GM23338 (cell line): ENCODE results near the gene QKI. TPM values are rescaled to one million over a fixed set of nuclear protein-coding genes. Genes with fewer than 3 reads are reported as not detected.

ENCODE experiments used
- ATAC-seq: fragments of 200-7000 bp; cut with Tn5 transposase; 3 replicates; pipeline ENCODE4 v1.9.1; 2020
- DNase-seq: peaks from one replicate; pipeline ENCODE4 v3.0.0-alpha.2; 2015; ENCODE audit warnings: low spot score
- H2AFZ ChIP-seq: fragments of 200-600 bp; sonication (generic); 2 replicates; pipeline ENCODE4 v1.8.0; 2016; ENCODE audit warnings: antibody characterized with exemption, mild to moderate bottlenecking, moderate library complexity
- H3F3A ChIP-seq: fragments of 200-600 bp; sonication (generic); replicated peaks from 2 replicates; pipeline ENCODE4 v1.8.0; 2017; ENCODE audit warnings: antibody characterized with exemption, mixed run types, low read depth
- H3K27ac ChIP-seq: fragments of 200-600 bp; sonication (generic); 2 replicates; pipeline ENCODE4 v1.6.1; 2016; ENCODE audit warnings: low read depth
- H3K27me3 ChIP-seq: fragments of 200-600 bp; sonication (generic); 2 replicates; pipeline ENCODE4 v1.8.0; 2016; ENCODE audit warnings: mild to moderate bottlenecking, mixed run types, moderate library complexity; ENCODE audit not compliant: insufficient read depth
- H3K36me3 ChIP-seq: fragments of 200-600 bp; sonication (generic); 2 replicates; pipeline ENCODE4 v1.8.0; 2016; ENCODE audit warnings: mild to moderate bottlenecking; ENCODE audit not compliant: insufficient read depth
- H3K4me1 ChIP-seq: fragments of 200-600 bp; sonication (generic); 2 replicates; pipeline ENCODE4 v1.8.0; 2016; ENCODE audit warnings: mild to moderate bottlenecking, moderate library complexity; ENCODE audit not compliant: insufficient read depth
- H3K4me2 ChIP-seq: fragments of 200-600 bp; sonication (generic); 2 replicates; pipeline ENCODE4 v1.7.1; 2017; ENCODE audit warnings: mixed run types
- H3K4me3 ChIP-seq: fragments of 200-600 bp; sonication (generic); 2 replicates; pipeline ENCODE4 v1.6.1; 2016; ENCODE audit warnings: mixed run types
- H3K79me2 ChIP-seq: fragments of 200-600 bp; sonication (generic); replicated peaks from 2 replicates; pipeline ENCODE4 v1.8.0; 2017; ENCODE audit warnings: mild to moderate bottlenecking; ENCODE audit not compliant: insufficient read depth
- H3K9me2 ChIP-seq: fragments of 200-600 bp; sonication (generic); 2 replicates; pipeline ENCODE4 v1.8.0; 2017; ENCODE audit not compliant: insufficient read depth
- H4K20me1 ChIP-seq: fragments of 200-600 bp; sonication (generic); replicated peaks from 2 replicates; pipeline ENCODE4 v1.8.0; 2017; ENCODE audit warnings: mild to moderate bottlenecking; ENCODE audit not compliant: insufficient read depth
- H3K27ac Mint-ChIP-seq: 2 replicates; pipeline ENCODE4 v1.8.0; 2020; ENCODE audit warnings: inconsistent platforms, mild to moderate bottlenecking, moderate library complexity, mixed read lengths
- H3K27me3 Mint-ChIP-seq: 3 replicates; pipeline ENCODE4 v1.8.0; 2022; ENCODE audit warnings: low read depth, mild to moderate bottlenecking, moderate library complexity, mixed read lengths, inconsistent platforms; ENCODE audit not compliant: insufficient read depth, poor library complexity
- H3K36me3 Mint-ChIP-seq: 3 replicates; pipeline ENCODE4 v1.8.0; 2021; ENCODE audit warnings: low read depth, mild to moderate bottlenecking, inconsistent platforms, moderate library complexity, mixed read lengths
- H3K4me1 Mint-ChIP-seq: 3 replicates; pipeline ENCODE4 v1.8.0; 2020; ENCODE audit warnings: mild to moderate bottlenecking, inconsistent platforms, mixed read lengths
- H3K4me3 Mint-ChIP-seq: 3 replicates; pipeline ENCODE4 v1.8.0; 2021; ENCODE audit warnings: moderate library complexity, mild to moderate bottlenecking, inconsistent platforms, mixed read lengths
- H3K9me3 Mint-ChIP-seq: 3 replicates; pipeline ENCODE4 v1.8.0; 2020; ENCODE audit warnings: moderate library complexity, mild to moderate bottlenecking, inconsistent platforms, mixed read lengths
- CREB1 ChIP-seq: fragments of 250-450 bp; sonication (Bioruptor Pico); IDR thresholded peaks from 2 replicates; pipeline ENCODE4 v1.5.0; 2020; ENCODE audit warnings: low read depth, mild to moderate bottlenecking, moderate library complexity
- CTCF ChIP-seq, 2 experiments: fragments of 200-600 bp in 1 of 2; sonication (generic) in 1 of 2; conservative IDR thresholded peaks; 2 replicates each; pipeline versions ENCODE4 v1.5.1 to v1.6.1; 2016 to 2017; ENCODE audit warnings: antibody characterized with exemption in 2 of 2, low read depth in 2 of 2, mild to moderate bottlenecking in 2 of 2, moderate library complexity in 1 of 2
- EZH2 ChIP-seq: fragments of 200-600 bp; sonication (generic); IDR thresholded peaks from one replicate; pipeline ENCODE4 v1.8.0; 2017; ENCODE audit warnings: antibody characterized with exemption, mild to moderate bottlenecking, low read depth; ENCODE audit not compliant: unreplicated experiment
- EZH2phosphoT487 ChIP-seq: fragments of 200-600 bp; sonication (generic); IDR thresholded peaks from one replicate; pipeline ENCODE4 v1.8.1; 2018; ENCODE audit warnings: antibody characterized with exemption; ENCODE audit not compliant: unreplicated experiment
- ZNF114 ChIP-seq: fragments of 250-450 bp; sonication (Bioruptor Pico); IDR thresholded peaks from 2 replicates; pipeline ENCODE4 v1.5.0; 2020; ENCODE audit warnings: mild to moderate bottlenecking, moderate library complexity
- ZNF462 ChIP-seq: fragments of 250-450 bp; sonication (Bioruptor Pico); IDR thresholded peaks from 2 replicates; pipeline ENCODE4 v1.5.0; 2020; ENCODE audit warnings: mild to moderate bottlenecking, moderate library complexity
- polyA plus RNA-seq: library from polyadenylated mRNA; unstranded; fragments of >200 nt; fragmentation: Nextera tagmentation; extraction: Ambion mirVana; gene quantifications from 2 replicates; pipeline ENCODE4 v1.2.1, GENCODE V29; 2016
- total RNA-seq: library from RNA; depleted of rRNA; stranded (reverse); fragments of >200 nt; shearing (Covaris generic); gene quantifications from 2 replicates; pipeline ENCODE4 v1.2.3, GENCODE V29; 2014

Gene QKI
- total and polyA plus RNA-seq, 2 experiments from 2014 or later = 60.8 to 159 TPM

DNA sequence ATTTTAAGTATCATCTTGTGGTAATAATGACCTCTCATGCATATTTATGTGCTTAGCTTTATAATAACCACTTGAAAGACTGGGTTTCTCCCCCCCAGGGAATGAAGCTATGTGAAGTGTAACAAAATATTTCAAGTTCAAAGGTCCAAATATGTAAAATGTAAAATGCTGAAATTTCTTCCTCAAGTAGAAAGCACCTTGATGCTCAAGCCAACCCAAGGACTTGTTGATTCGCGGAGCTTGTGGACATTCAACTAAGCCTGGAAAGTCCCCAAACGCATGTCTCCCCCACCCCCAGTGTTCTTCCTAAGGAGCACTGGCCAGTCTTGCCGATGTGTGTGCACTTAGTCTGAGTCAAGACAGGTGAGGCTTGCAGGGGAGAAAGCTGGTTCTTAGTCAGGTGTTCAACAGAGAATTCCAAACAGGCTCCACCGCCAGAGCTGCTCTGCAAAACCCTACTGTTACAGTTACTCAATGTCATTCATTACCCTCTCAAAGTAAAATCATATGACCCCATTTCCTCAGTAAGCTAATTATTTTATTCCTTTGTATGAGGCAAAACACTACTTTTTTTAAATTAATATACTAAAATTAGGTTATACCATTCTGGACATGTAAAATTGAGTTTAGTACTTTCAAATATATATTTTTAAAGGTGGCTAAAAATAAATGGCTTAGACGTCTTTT, 46.9 kb upstream of the QKI start:
- H3F3A ChIP-seq = no peaks in the 10 kb centered on the region
- H3K27me3 ChIP-seq = no peaks in the 10 kb centered on the region
- DNase-seq (no peak), ATAC-seq (no peak)
- H3K9me3 Mint-ChIP-seq = no peaks in the 10 kb centered on the region; the same call in 2 of the 3 replicates
- H3K27ac Mint-ChIP-seq = no peak overlapping the region
- H2AFZ ChIP-seq = peak overlapping the region; percentile 47; the same call in 1 of the 2 replicates
- no peak overlapping the region for H3K4me3 Mint-ChIP-seq
- H4K20me1 ChIP-seq = no peaks in the 10 kb centered on the region
- H3K36me3 Mint-ChIP-seq = no peaks in the 10 kb centered on the region
- no peaks in the 10 kb centered on the region for H3K27me3 Mint-ChIP-seq
- no peak for TF ChIP-seq CTCF (conservative IDR thresholded peaks at IDR 0.05; ENCODE audit: low read depth in 2 of 2)
- TF ChIP-seq EZH2 = no peak
- TF ChIP-seq ZNF462 (CRISPR knock-in tag) = no peak
- no peak for TF ChIP-seq ZNF114 (CRISPR knock-in tag)
- no peak for TF ChIP-seq EZH2phosphoT487
- TF ChIP-seq CREB1 (CRISPR knock-in tag) = no peak
- H3K4me2 ChIP-seq = no peak overlapping the region
- no peak overlapping the region for H3K4me3 ChIP-seq
- H3K4me1 ChIP-seq = no peaks in the 10 kb centered on the region
- no peak overlapping the region for H3K27ac ChIP-seq
- H3K36me3 ChIP-seq = no peaks in the 10 kb centered on the region
- peaks cover 3% of the 10 kb centered on the region; the same call in 2 of the 3 replicates for H3K4me1 Mint-ChIP-seq
- no peaks in the 10 kb centered on the region for H3K79me2 ChIP-seq
- H3K9me2 ChIP-seq = 0 out of 2 replicates have a peak, but pooled peaks cover 4% of the 10 kb centered on the region
